ENCODE results near the gene HRH3. TPM values are rescaled to one million over a fixed set of nuclear protein-coding genes. Genes with fewer than 3 reads are reported as not detected.

Gene HRH3
- total RNA-seq, 1 donor from 2014 or later: 0.52 TPM

- peaks cover 27 to 77% (median 60%) of the 10 kb centered on the region in 3 donors for H3K4me1 ChIP-seq (ENCODE audit: control insufficient read depth in 3 of 3, insufficient read depth in 3 of 3, low read length in 3 of 3)
These were observed 25.8 kb upstream of the HRH3 start for GRCh38 chr20:62245911-62246280.

GRCh38 chr20:62244644-62245108 is 24.6 kb upstream of the HRH3 start:
- peak overlapping the region; percentile 79 for H3K27ac ChIP-seq (ENCODE audit: low read depth, low read length)
- peaks cover 32 to 78% (median 65%) of the 10 kb centered on the region in 3 donors for H3K4me1 ChIP-seq (ENCODE audit: control insufficient read depth in 3 of 3, insufficient read depth in 3 of 3, low read length in 3 of 3)
- H3K36me3 ChIP-seq (ENCODE audit: control insufficient read depth in 3 of 3, insufficient read depth in 3 of 3, low read length in 3 of 3): peaks cover 6 to 8% (median 8%) of the 10 kb centered on the region in 3 donors
- peak overlapping the region in 1 of 3 donors; percentile 45 for H3K9ac ChIP-seq (ENCODE audit: low read depth in 1 of 3, low read length in 3 of 3)
- peak overlapping the region in 2 of 3 donors; percentile 12 to 35 for H3K4me3 ChIP-seq (ENCODE audit: low read length in 3 of 3)
- H3K9me3 ChIP-seq (ENCODE audit: control insufficient read depth in 3 of 3, low read length in 3 of 3): no peaks in the 10 kb centered on the region
- H3K27me3 ChIP-seq (ENCODE audit: control insufficient read depth in 3 of 3, insufficient read depth in 3 of 3, low read length in 3 of 3): no peaks in the 10 kb centered on the region

More at GRCh38 chr20:62245911-62246280, 25.8 kb upstream of the HRH3 start:
- H3K27me3 ChIP-seq (ENCODE audit: control insufficient read depth in 3 of 3, insufficient read depth in 3 of 3, low read length in 3 of 3): no peaks in the 10 kb centered on the region
- peak overlapping the region; percentile 79 for H3K27ac ChIP-seq (ENCODE audit: low read depth, low read length)
- peak overlapping the region in 2 of 3 donors; percentile 7 to 79 for H3K9ac ChIP-seq (ENCODE audit: low read depth in 1 of 3, low read length in 3 of 3)
- no peak overlapping the region for H3K4me3 ChIP-seq (ENCODE audit: low read length in 3 of 3)
- H3K9me3 ChIP-seq (ENCODE audit: control insufficient read depth in 3 of 3, low read length in 3 of 3): no peaks in the 10 kb centered on the region
- peaks cover 6 to 7% (median 6%) of the 10 kb centered on the region in 3 donors for H3K36me3 ChIP-seq (ENCODE audit: control insufficient read depth in 3 of 3, insufficient read depth in 3 of 3, low read length in 3 of 3)

GRCh38 chr20:62243906-62244515 is 23.9 kb upstream of the HRH3 start:
- Histone ChIP-seq H3K36me3 (ENCODE audit: control insufficient read depth in 3 of 3, insufficient read depth in 3 of 3, low read length in 3 of 3) (peaks cover 6 to 8% (median 8%) of the 10 kb centered on the region in 3 donors), H3K27ac (ENCODE audit: low read depth, low read length) (peak overlapping the region; percentile 79), H3K4me3 (ENCODE audit: low read length in 3 of 3) (peak overlapping the region in 2 of 3 donors; percentile 12 to 13), H3K9me3 (ENCODE audit: control insufficient read depth in 3 of 3, low read length in 3 of 3) (no peaks in the 10 kb centered on the region), H3K27me3 (ENCODE audit: control insufficient read depth in 3 of 3, insufficient read depth in 3 of 3, low read length in 3 of 3) (no peaks in the 10 kb centered on the region), H3K9ac (ENCODE audit: low read depth in 1 of 3, low read length in 3 of 3) (peak overlapping the region in 1 of 3 donors; percentile 33), H3K4me1 (ENCODE audit: control insufficient read depth in 3 of 3, insufficient read depth in 3 of 3, low read length in 3 of 3) (peaks cover 38 to 82% (median 71%) of the 10 kb centered on the region in 3 donors)

GRCh38 chr20:62243106-62243505 is 23.0 kb upstream of the HRH3 start:
- no peaks in the 10 kb centered on the region for H3K27me3 ChIP-seq (ENCODE audit: control insufficient read depth in 3 of 3, insufficient read depth in 3 of 3, low read length in 3 of 3)
- peak overlapping the region; percentile 55 for H3K27ac ChIP-seq (ENCODE audit: low read depth, low read length)
- no peaks in the 10 kb centered on the region for H3K9me3 ChIP-seq (ENCODE audit: control insufficient read depth in 3 of 3, low read length in 3 of 3)
- peaks cover 39 to 79% (median 73%) of the 10 kb centered on the region in 3 donors for H3K4me1 ChIP-seq (ENCODE audit: control insufficient read depth in 3 of 3, insufficient read depth in 3 of 3, low read length in 3 of 3)
- H3K36me3 ChIP-seq (ENCODE audit: control insufficient read depth in 3 of 3, insufficient read depth in 3 of 3, low read length in 3 of 3): peaks cover 6 to 8% (median 8%) of the 10 kb centered on the region in 3 donors
- no peak overlapping the region for H3K9ac ChIP-seq (ENCODE audit: low read depth in 1 of 3, low read length in 3 of 3)
- H3K4me3 ChIP-seq (ENCODE audit: low read length in 3 of 3): no peak overlapping the region

GRCh38 chr20:62242176-62242575 is 22.1 kb upstream of the HRH3 start:
- Histone ChIP-seq H3K9me3 (ENCODE audit: control insufficient read depth in 3 of 3, low read length in 3 of 3) (no peaks in the 10 kb centered on the region), H3K36me3 (ENCODE audit: control insufficient read depth in 3 of 3, insufficient read depth in 3 of 3, low read length in 3 of 3) (peaks cover 6 to 8% (median 8%) of the 10 kb centered on the region in 3 donors), H3K4me1 (ENCODE audit: control insufficient read depth in 3 of 3, insufficient read depth in 3 of 3, low read length in 3 of 3) (peaks cover 42 to 84% (median 74%) of the 10 kb centered on the region in 3 donors), H3K27me3 (ENCODE audit: control insufficient read depth in 3 of 3, insufficient read depth in 3 of 3, low read length in 3 of 3) (no peaks in the 10 kb centered on the region), H3K4me3 (ENCODE audit: low read length in 3 of 3) (no peak overlapping the region), H3K27ac (ENCODE audit: low read depth, low read length) (peak overlapping the region; percentile 55), H3K9ac (ENCODE audit: low read depth in 1 of 3, low read length in 3 of 3) (peak overlapping the region in 2 of 3 donors; percentile 4 to 51)

- no peak overlapping the region for H3K4me3 ChIP-seq (ENCODE audit: low read length in 3 of 3)
- H3K4me1 ChIP-seq (ENCODE audit: control insufficient read depth in 3 of 3, insufficient read depth in 3 of 3, low read length in 3 of 3): peaks cover 36 to 83% (median 67%) of the 10 kb centered on the region in 3 donors
- H3K9ac ChIP-seq (ENCODE audit: low read depth in 1 of 3, low read length in 3 of 3): no peak overlapping the region
- peaks cover 6 to 8% (median 8%) of the 10 kb centered on the region in 3 donors for H3K36me3 ChIP-seq (ENCODE audit: control insufficient read depth in 3 of 3, insufficient read depth in 3 of 3, low read length in 3 of 3)
- H3K27me3 ChIP-seq (ENCODE audit: control insufficient read depth in 3 of 3, insufficient read depth in 3 of 3, low read length in 3 of 3): no peaks in the 10 kb centered on the region
- peak overlapping the region; percentile 32 for H3K27ac ChIP-seq (ENCODE audit: low read depth, low read length)
- no peaks in the 10 kb centered on the region for H3K9me3 ChIP-seq (ENCODE audit: control insufficient read depth in 3 of 3, low read length in 3 of 3)
These were observed 21.4 kb upstream of the HRH3 start for GRCh38 chr20:62241506-62241905.

GRCh38 chr20:62240020-62240685 is 20.1 kb upstream of the HRH3 start:
- H3K4me1 ChIP-seq (ENCODE audit: control insufficient read depth in 3 of 3, insufficient read depth in 3 of 3, low read length in 3 of 3): peaks cover 41 to 82% (median 62%) of the 10 kb centered on the region in 3 donors
- no peaks in the 10 kb centered on the region for H3K9me3 ChIP-seq (ENCODE audit: control insufficient read depth in 3 of 3, low read length in 3 of 3)
- no peak overlapping the region for H3K4me3 ChIP-seq (ENCODE audit: low read length in 3 of 3)
- peaks cover 6 to 8% (median 8%) of the 10 kb centered on the region in 3 donors for H3K36me3 ChIP-seq (ENCODE audit: control insufficient read depth in 3 of 3, insufficient read depth in 3 of 3, low read length in 3 of 3)
- H3K27ac ChIP-seq (ENCODE audit: low read depth, low read length): peak overlapping the region; percentile 86
- no peaks in the 10 kb centered on the region for H3K27me3 ChIP-seq (ENCODE audit: control insufficient read depth in 3 of 3, insufficient read depth in 3 of 3, low read length in 3 of 3)
- peak overlapping the region in 1 of 3 donors; percentile 85 for H3K9ac ChIP-seq (ENCODE audit: low read depth in 1 of 3, low read length in 3 of 3)

- Histone ChIP-seq H3K9me3 (ENCODE audit: control insufficient read depth in 3 of 3, low read length in 3 of 3) (no peaks in the 10 kb centered on the region), H3K9ac (ENCODE audit: low read depth in 1 of 3, low read length in 3 of 3) (peak overlapping the region; percentile 85 to 87 (median 86)), H3K4me3 (ENCODE audit: low read length in 3 of 3) (peak overlapping the region; percentile 80 to 87 (median 85)), H3K27ac (ENCODE audit: low read depth, low read length) (peak overlapping the region; percentile 86), H3K4me1 (ENCODE audit: control insufficient read depth in 3 of 3, insufficient read depth in 3 of 3, low read length in 3 of 3) (peaks cover 42 to 82% (median 62%) of the 10 kb centered on the region in 3 donors), H3K27me3 (ENCODE audit: control insufficient read depth in 3 of 3, insufficient read depth in 3 of 3, low read length in 3 of 3) (no peaks in the 10 kb centered on the region), H3K36me3 (ENCODE audit: control insufficient read depth in 3 of 3, insufficient read depth in 3 of 3, low read length in 3 of 3) (peaks cover 6 to 8% (median 8%) of the 10 kb centered on the region in 3 donors)
These were observed 19.3 kb upstream of the HRH3 start for GRCh38 chr20:62239278-62239879.

GRCh38 chr20:62238569-62239277 is 18.6 kb upstream of the HRH3 start:
- peak overlapping the region; percentile 80 to 87 (median 85) for H3K4me3 ChIP-seq (ENCODE audit: low read length in 3 of 3)
- H3K27me3 ChIP-seq (ENCODE audit: control insufficient read depth in 3 of 3, insufficient read depth in 3 of 3, low read length in 3 of 3): no peaks in the 10 kb centered on the region
- H3K9ac ChIP-seq (ENCODE audit: low read depth in 1 of 3, low read length in 3 of 3): peak overlapping the region; percentile 85 to 87 (median 86)
- H3K27ac ChIP-seq (ENCODE audit: low read depth, low read length): peak overlapping the region; percentile 86
- peaks cover 44 to 82% (median 59%) of the 10 kb centered on the region in 3 donors for H3K4me1 ChIP-seq (ENCODE audit: control insufficient read depth in 3 of 3, insufficient read depth in 3 of 3, low read length in 3 of 3)
- H3K9me3 ChIP-seq (ENCODE audit: control insufficient read depth in 3 of 3, low read length in 3 of 3): no peaks in the 10 kb centered on the region
- peaks cover 6 to 8% (median 8%) of the 10 kb centered on the region in 3 donors for H3K36me3 ChIP-seq (ENCODE audit: control insufficient read depth in 3 of 3, insufficient read depth in 3 of 3, low read length in 3 of 3)

Measured in skeletal muscle tissue (tissue), 4 donors.